ENCODE results near the gene DNAH14. TPM values are rescaled to one million over a fixed set of nuclear protein-coding genes. Genes with fewer than 3 reads are reported as not detected.
"Not testable (repeated sequence)": the region's sequence is repeated elsewhere in the genome, so short reads cannot be mapped to it uniquely, and the experiment has no call there.

Gene DNAH14
- total RNA-seq, 2 donors from 2014 or later: 36.6 to 41.6 TPM

DNA sequence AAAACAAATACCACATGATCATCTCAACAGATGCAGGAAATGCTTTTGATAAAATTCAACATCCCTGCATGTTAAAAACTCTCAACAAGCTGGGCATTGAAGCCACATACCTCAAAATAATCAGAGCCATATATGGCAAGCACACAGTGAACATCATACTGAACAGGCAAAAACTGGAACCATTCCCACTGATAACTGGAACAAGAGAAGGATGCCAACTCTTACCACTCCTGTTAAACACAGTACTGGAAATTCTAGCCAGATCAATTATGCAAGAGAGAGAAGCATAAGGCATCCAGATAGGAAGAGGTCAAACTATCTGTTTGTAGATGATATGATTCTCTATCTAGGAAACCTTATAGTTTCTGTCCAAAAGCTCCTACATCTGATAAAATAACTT is 91.6 kb downstream of the DNAH14 start:
- Histone ChIP-seq H3K4me3 (ENCODE audit: low read length) (no peak overlapping the region), H3K36me3 (ENCODE audit: control insufficient read depth, insufficient read depth, low read length) (no peaks in the 10 kb centered on the region), H3K27ac (ENCODE audit: low read depth, low read length) (no peak overlapping the region), H3K27me3 (ENCODE audit: control insufficient read depth, insufficient read depth, low read length, poor library complexity, severe bottlenecking) (no peaks in the 10 kb centered on the region), H3K4me1 (ENCODE audit: control insufficient read depth, insufficient read depth, low read length) (no peaks in the 10 kb centered on the region), H3K9ac (ENCODE audit: extremely low read depth, low read length, poor library complexity, severe bottlenecking) (no peak overlapping the region), H3K9me3 (ENCODE audit: control insufficient read depth, low read length) (peaks cover 13% of the 10 kb centered on the region)
- H3K36me3 Mint-ChIP-seq (ENCODE audit: low read depth): peaks cover 20% of the 10 kb centered on the region
- H3K4me1 Mint-ChIP-seq: no peaks in the 10 kb centered on the region
- peaks cover 39% of the 10 kb centered on the region for H3K9me3 Mint-ChIP-seq
- H3K27ac Mint-ChIP-seq: no peak overlapping the region
- no peak for TF ChIP-seq CTCF (conservative IDR thresholded peaks at IDR 0.05)
- no peaks in the 10 kb centered on the region for H3K27me3 Mint-ChIP-seq (ENCODE audit: insufficient read depth)
- H3K4me3 Mint-ChIP-seq: no peak overlapping the region
- no peak for DNase-seq

- Mint-ChIP-seq H3K27me3 (ENCODE audit: insufficient read depth) (no peaks in the 10 kb centered on the region), H3K4me3 (no peak overlapping the region), H3K36me3 (ENCODE audit: low read depth) (peaks cover 16% of the 10 kb centered on the region), H3K9me3 (peaks cover 19% of the 10 kb centered on the region), H3K4me1 (no peaks in the 10 kb centered on the region), H3K27ac (no peak overlapping the region)
- H3K9me3 ChIP-seq (ENCODE audit: control insufficient read depth, low read length): peaks cover 13% of the 10 kb centered on the region
- no peak for DNase-seq
- no peaks in the 10 kb centered on the region for H3K36me3 ChIP-seq (ENCODE audit: control insufficient read depth, insufficient read depth, low read length)
- no peak overlapping the region for H3K9ac ChIP-seq (ENCODE audit: extremely low read depth, low read length, poor library complexity, severe bottlenecking)
- no peak overlapping the region for H3K27ac ChIP-seq (ENCODE audit: low read depth, low read length)
- H3K27me3 ChIP-seq (ENCODE audit: control insufficient read depth, insufficient read depth, low read length, poor library complexity, severe bottlenecking): no peaks in the 10 kb centered on the region
- WGBS, 2 experiments (ENCODE audit: insufficient coverage in 1 of 2, insufficient read length in 1 of 2): 86 to 95% methylated on average over 1 of the region's 1 CpG
- no peaks in the 10 kb centered on the region for H3K4me1 ChIP-seq (ENCODE audit: control insufficient read depth, insufficient read depth, low read length)
- TF ChIP-seq CTCF (conservative IDR thresholded peaks at IDR 0.05): no peak
- no peak overlapping the region for H3K4me3 ChIP-seq (ENCODE audit: low read length)
Measured at GRCh38 chr1:225026701-225027100, 97.2 kb downstream of the DNAH14 start.

- H3K4me1 Mint-ChIP-seq: peaks cover 13% of the 10 kb centered on the region
- not testable (repeated sequence) for H3K27me3 ChIP-seq (ENCODE audit: control insufficient read depth, insufficient read depth, low read length, poor library complexity, severe bottlenecking); H3K4me1 ChIP-seq (ENCODE audit: control insufficient read depth, insufficient read depth, low read length); H3K4me3 ChIP-seq (ENCODE audit: low read length); H3K36me3 Mint-ChIP-seq (ENCODE audit: low read depth); H3K9me3 Mint-ChIP-seq; H3K27ac ChIP-seq (ENCODE audit: low read depth, low read length); H3K36me3 ChIP-seq (ENCODE audit: control insufficient read depth, insufficient read depth, low read length); H3K27ac Mint-ChIP-seq; DNase-seq; H3K4me3 Mint-ChIP-seq; H3K27me3 Mint-ChIP-seq (ENCODE audit: insufficient read depth); H3K9ac ChIP-seq (ENCODE audit: extremely low read depth, low read length, poor library complexity, severe bottlenecking)
- 100% methylated on average over 1 of the region's 1 CpG; no CpG with 5 or more reads in 1 of the 2 experiments for WGBS, 2 experiments (ENCODE audit: insufficient coverage in 1 of 2, insufficient read length in 1 of 2)
- peaks cover 14% of the 10 kb centered on the region for H3K9me3 ChIP-seq (ENCODE audit: control insufficient read depth, low read length)
Measured at GRCh38 chr1:225036441-225036840, 107.0 kb downstream of the DNAH14 start.

- Mint-ChIP-seq H3K9me3 (no peaks in the 10 kb centered on the region), H3K4me1 (peaks cover 11% of the 10 kb centered on the region), H3K36me3 (ENCODE audit: low read depth) (peaks cover 7% of the 10 kb centered on the region), H3K4me3 (no peak overlapping the region), H3K27me3 (ENCODE audit: insufficient read depth) (no peaks in the 10 kb centered on the region), H3K27ac (no peak overlapping the region)
- no peaks in the 10 kb centered on the region for H3K27me3 ChIP-seq (ENCODE audit: control insufficient read depth, insufficient read depth, low read length, poor library complexity, severe bottlenecking)
- H3K4me3 ChIP-seq (ENCODE audit: low read length): no peak overlapping the region
- no peaks in the 10 kb centered on the region for H3K4me1 ChIP-seq (ENCODE audit: control insufficient read depth, insufficient read depth, low read length)
- no peaks in the 10 kb centered on the region for H3K9me3 ChIP-seq (ENCODE audit: control insufficient read depth, low read length)
- no peak overlapping the region for H3K27ac ChIP-seq (ENCODE audit: low read depth, low read length)
- H3K36me3 ChIP-seq (ENCODE audit: control insufficient read depth, insufficient read depth, low read length): peaks cover 5% of the 10 kb centered on the region
- no peak for TF ChIP-seq CTCF (conservative IDR thresholded peaks at IDR 0.05)
- H3K9ac ChIP-seq (ENCODE audit: extremely low read depth, low read length, poor library complexity, severe bottlenecking): no peak overlapping the region
- DNase-seq: no peak
Measured at GRCh38 chr1:225042263-225042662, 112.8 kb downstream of the DNAH14 start.
